Hepatocyte (in vitro differentiated cells): ENCODE results near the gene CTXN3.

Source experiments
- EZH2 ChIP-seq: fragments of 200-600 bp; sonication (generic); IDR thresholded peaks from 2 replicates; pipeline ENCODE4 v1.6.1; 2016; ENCODE audit warnings: antibody characterized with exemption, mild to moderate bottlenecking, borderline replicate concordance
- TF ChIP-seq, protein P1 (sequence below): fragments of 200-600 bp; sonication (generic); IDR thresholded peaks from 2 replicates; pipeline ENCODE4 v1.5.1; 2016; ENCODE audit warnings: antibody characterized with exemption, mild to moderate bottlenecking; ENCODE audit not compliant: poor library complexity

DNA sequence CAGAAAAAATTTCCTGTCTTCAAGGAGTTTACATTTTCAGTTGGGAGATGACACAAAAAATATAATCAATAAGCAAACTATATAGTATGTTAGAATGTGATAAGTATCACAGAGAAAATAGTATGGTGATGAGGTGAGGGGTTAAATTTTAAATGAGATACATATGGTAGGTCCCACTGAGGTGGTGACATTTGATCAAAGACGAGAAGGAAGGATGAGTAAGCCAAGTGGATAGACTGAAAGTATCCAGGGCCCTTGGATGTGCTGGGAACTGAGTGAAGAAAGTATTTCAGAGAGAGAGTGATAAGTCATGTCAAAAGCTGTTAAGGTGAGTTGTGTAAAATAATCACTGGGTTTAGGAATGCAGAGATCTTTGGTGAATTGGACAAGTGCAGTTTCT, 57.8 kb downstream of the CTXN3 start:
- TF ChIP-seq, protein P1, sequence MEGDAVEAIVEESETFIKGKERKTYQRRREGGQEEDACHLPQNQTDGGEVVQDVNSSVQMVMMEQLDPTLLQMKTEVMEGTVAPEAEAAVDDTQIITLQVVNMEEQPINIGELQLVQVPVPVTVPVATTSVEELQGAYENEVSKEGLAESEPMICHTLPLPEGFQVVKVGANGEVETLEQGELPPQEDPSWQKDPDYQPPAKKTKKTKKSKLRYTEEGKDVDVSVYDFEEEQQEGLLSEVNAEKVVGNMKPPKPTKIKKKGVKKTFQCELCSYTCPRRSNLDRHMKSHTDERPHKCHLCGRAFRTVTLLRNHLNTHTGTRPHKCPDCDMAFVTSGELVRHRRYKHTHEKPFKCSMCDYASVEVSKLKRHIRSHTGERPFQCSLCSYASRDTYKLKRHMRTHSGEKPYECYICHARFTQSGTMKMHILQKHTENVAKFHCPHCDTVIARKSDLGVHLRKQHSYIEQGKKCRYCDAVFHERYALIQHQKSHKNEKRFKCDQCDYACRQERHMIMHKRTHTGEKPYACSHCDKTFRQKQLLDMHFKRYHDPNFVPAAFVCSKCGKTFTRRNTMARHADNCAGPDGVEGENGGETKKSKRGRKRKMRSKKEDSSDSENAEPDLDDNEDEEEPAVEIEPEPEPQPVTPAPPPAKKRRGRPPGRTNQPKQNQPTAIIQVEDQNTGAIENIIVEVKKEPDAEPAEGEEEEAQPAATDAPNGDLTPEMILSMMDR: no peak
- TF ChIP-seq EZH2: no peak
